GM23338 (cell line): ENCODE measurements around the gene OR1S2. TPM values are rescaled to one million over a fixed set of nuclear protein-coding genes. Genes with fewer than 3 reads are reported as not detected.

Source experiments
- ATAC-seq: fragments of 200-7000 bp; cut with Tn5 transposase; 3 replicates; pipeline ENCODE4 v1.9.1; 2020
- DNase-seq: peaks from one replicate; pipeline ENCODE4 v3.0.0-alpha.2; 2015; ENCODE audit warnings: low spot score
- H2AFZ ChIP-seq: fragments of 200-600 bp; sonication (generic); 2 replicates; pipeline ENCODE4 v1.8.0; 2016; ENCODE audit warnings: antibody characterized with exemption, mild to moderate bottlenecking, moderate library complexity
- H3F3A ChIP-seq: fragments of 200-600 bp; sonication (generic); replicated peaks from 2 replicates; pipeline ENCODE4 v1.8.0; 2017; ENCODE audit warnings: antibody characterized with exemption, mixed run types, low read depth
- H3K27ac ChIP-seq: fragments of 200-600 bp; sonication (generic); 2 replicates; pipeline ENCODE4 v1.6.1; 2016; ENCODE audit warnings: low read depth
- H3K27me3 ChIP-seq: fragments of 200-600 bp; sonication (generic); 2 replicates; pipeline ENCODE4 v1.8.0; 2016; ENCODE audit warnings: mild to moderate bottlenecking, mixed run types, moderate library complexity; ENCODE audit not compliant: insufficient read depth
- H3K36me3 ChIP-seq: fragments of 200-600 bp; sonication (generic); 2 replicates; pipeline ENCODE4 v1.8.0; 2016; ENCODE audit warnings: mild to moderate bottlenecking; ENCODE audit not compliant: insufficient read depth
- H3K4me1 ChIP-seq: fragments of 200-600 bp; sonication (generic); 2 replicates; pipeline ENCODE4 v1.8.0; 2016; ENCODE audit warnings: mild to moderate bottlenecking, moderate library complexity; ENCODE audit not compliant: insufficient read depth
- H3K4me2 ChIP-seq: fragments of 200-600 bp; sonication (generic); 2 replicates; pipeline ENCODE4 v1.7.1; 2017; ENCODE audit warnings: mixed run types
- H3K4me3 ChIP-seq: fragments of 200-600 bp; sonication (generic); 2 replicates; pipeline ENCODE4 v1.6.1; 2016; ENCODE audit warnings: mixed run types
- H3K79me2 ChIP-seq: fragments of 200-600 bp; sonication (generic); replicated peaks from 2 replicates; pipeline ENCODE4 v1.8.0; 2017; ENCODE audit warnings: mild to moderate bottlenecking; ENCODE audit not compliant: insufficient read depth
- H3K9me2 ChIP-seq: fragments of 200-600 bp; sonication (generic); 2 replicates; pipeline ENCODE4 v1.8.0; 2017; ENCODE audit not compliant: insufficient read depth
- H4K20me1 ChIP-seq: fragments of 200-600 bp; sonication (generic); replicated peaks from 2 replicates; pipeline ENCODE4 v1.8.0; 2017; ENCODE audit warnings: mild to moderate bottlenecking; ENCODE audit not compliant: insufficient read depth
- H3K27ac Mint-ChIP-seq: 2 replicates; pipeline ENCODE4 v1.8.0; 2020; ENCODE audit warnings: inconsistent platforms, mild to moderate bottlenecking, moderate library complexity, mixed read lengths
- H3K27me3 Mint-ChIP-seq: 3 replicates; pipeline ENCODE4 v1.8.0; 2022; ENCODE audit warnings: low read depth, mild to moderate bottlenecking, moderate library complexity, mixed read lengths, inconsistent platforms; ENCODE audit not compliant: insufficient read depth, poor library complexity
- H3K36me3 Mint-ChIP-seq: 3 replicates; pipeline ENCODE4 v1.8.0; 2021; ENCODE audit warnings: low read depth, mild to moderate bottlenecking, inconsistent platforms, moderate library complexity, mixed read lengths
- H3K4me1 Mint-ChIP-seq: 3 replicates; pipeline ENCODE4 v1.8.0; 2020; ENCODE audit warnings: mild to moderate bottlenecking, inconsistent platforms, mixed read lengths
- H3K4me3 Mint-ChIP-seq: 3 replicates; pipeline ENCODE4 v1.8.0; 2021; ENCODE audit warnings: moderate library complexity, mild to moderate bottlenecking, inconsistent platforms, mixed read lengths
- H3K9me3 Mint-ChIP-seq: 3 replicates; pipeline ENCODE4 v1.8.0; 2020; ENCODE audit warnings: moderate library complexity, mild to moderate bottlenecking, inconsistent platforms, mixed read lengths
- CREB1 ChIP-seq: fragments of 250-450 bp; sonication (Bioruptor Pico); IDR thresholded peaks from 2 replicates; pipeline ENCODE4 v1.5.0; 2020; ENCODE audit warnings: low read depth, mild to moderate bottlenecking, moderate library complexity
- CTCF ChIP-seq, 2 experiments: fragments of 200-600 bp in 1 of 2; sonication (generic) in 1 of 2; conservative IDR thresholded peaks; 2 replicates each; pipeline versions ENCODE4 v1.5.1 to v1.6.1; 2016 to 2017; ENCODE audit warnings: antibody characterized with exemption in 2 of 2, low read depth in 2 of 2, mild to moderate bottlenecking in 2 of 2, moderate library complexity in 1 of 2
- ETS1 ChIP-seq: IDR thresholded peaks from 2 replicates; pipeline ENCODE4 v1.6.1; 2016; ENCODE audit warnings: antibody characterized with exemption
- EZH2 ChIP-seq: fragments of 200-600 bp; sonication (generic); IDR thresholded peaks from one replicate; pipeline ENCODE4 v1.8.0; 2017; ENCODE audit warnings: antibody characterized with exemption, mild to moderate bottlenecking, low read depth; ENCODE audit not compliant: unreplicated experiment
- EZH2phosphoT487 ChIP-seq: fragments of 200-600 bp; sonication (generic); IDR thresholded peaks from one replicate; pipeline ENCODE4 v1.8.1; 2018; ENCODE audit warnings: antibody characterized with exemption; ENCODE audit not compliant: unreplicated experiment
- JUNB ChIP-seq: IDR thresholded peaks from one replicate; pipeline ENCODE4 v1.6.1; 2016; ENCODE audit warnings: antibody characterized with exemption; ENCODE audit not compliant: unreplicated experiment
- NANOG ChIP-seq: IDR thresholded peaks from 2 replicates; pipeline ENCODE4 v1.6.1; 2016; ENCODE audit warnings: antibody characterized with exemption, borderline replicate concordance
- POLR2AphosphoS5 ChIP-seq: IDR thresholded peaks from 2 replicates; pipeline ENCODE4 v1.6.1; 2016; ENCODE audit warnings: antibody characterized with exemption, low read depth
- REST ChIP-seq: IDR thresholded peaks from one replicate; pipeline ENCODE4 v1.6.1; 2018; ENCODE audit warnings: antibody characterized with exemption; ENCODE audit not compliant: unreplicated experiment
- STAT1 ChIP-seq: IDR thresholded peaks from one replicate; pipeline ENCODE4 v1.6.1; 2016; ENCODE audit warnings: antibody characterized with exemption; ENCODE audit not compliant: unreplicated experiment
- ZNF114 ChIP-seq: fragments of 250-450 bp; sonication (Bioruptor Pico); IDR thresholded peaks from 2 replicates; pipeline ENCODE4 v1.5.0; 2020; ENCODE audit warnings: mild to moderate bottlenecking, moderate library complexity
- ZNF331 ChIP-seq: fragments of 250-450 bp; sonication (Bioruptor Pico); IDR thresholded peaks from 2 replicates; pipeline ENCODE4 v1.5.0; 2020; ENCODE audit warnings: low read depth, mild to moderate bottlenecking, moderate library complexity
- ZNF462 ChIP-seq: fragments of 250-450 bp; sonication (Bioruptor Pico); IDR thresholded peaks from 2 replicates; pipeline ENCODE4 v1.5.0; 2020; ENCODE audit warnings: mild to moderate bottlenecking, moderate library complexity
- polyA plus RNA-seq: library from polyadenylated mRNA; unstranded; fragments of >200 nt; fragmentation: Nextera tagmentation; extraction: Ambion mirVana; gene quantifications from 2 replicates; pipeline ENCODE4 v1.2.1, GENCODE V29; 2016
- total RNA-seq: library from RNA; depleted of rRNA; stranded (reverse); fragments of >200 nt; shearing (Covaris generic); gene quantifications from 2 replicates; pipeline ENCODE4 v1.2.3, GENCODE V29; 2014

Gene OR1S2
- total and polyA plus RNA-seq, 2 experiments from 2014 or later = not detected

- no peaks in the 10 kb centered on the region for H3K27me3 Mint-ChIP-seq
- ATAC-seq = no peak
These were observed 11.7 kb downstream of the OR1S2 start for GRCh38 chr11:58192229-58192628.

More at GRCh38 chr11:58192229-58192628, 11.7 kb downstream of the OR1S2 start:
- Mint-ChIP-seq H3K4me1 (no peaks in the 10 kb centered on the region), H3K27ac (no peak overlapping the region), H3K4me3 (no peak overlapping the region), H3K36me3 (no peaks in the 10 kb centered on the region), H3K9me3 (peaks cover 7% of the 10 kb centered on the region; the same call in 2 of the 3 replicates)
- DNase-seq = no peak
- Histone ChIP-seq H3K27me3 (no peaks in the 10 kb centered on the region), H4K20me1 (no peaks in the 10 kb centered on the region), H3K9me2 (peaks cover 16% of the 10 kb centered on the region), H3K4me2 (no peak overlapping the region), H3F3A (no peaks in the 10 kb centered on the region), H2AFZ (no peak overlapping the region), H3K27ac (no peak overlapping the region), H3K36me3 (no peaks in the 10 kb centered on the region), H3K4me3 (no peak overlapping the region), H3K4me1 (no peaks in the 10 kb centered on the region), H3K79me2 (no peaks in the 10 kb centered on the region)
- TF ChIP-seq CTCF (conservative IDR thresholded peaks at IDR 0.05; ENCODE audit: low read depth in 2 of 2) = no peak
- TF ChIP-seq ZNF331 (CRISPR knock-in tag) = no peak
- TF ChIP-seq ZNF462 (CRISPR knock-in tag) = no peak
- TF ChIP-seq ETS1 = no peak
- no peak for TF ChIP-seq EZH2phosphoT487
- TF ChIP-seq REST = no peak
- TF ChIP-seq NANOG = no peak
- no peak for TF ChIP-seq POLR2AphosphoS5
- TF ChIP-seq CREB1 (CRISPR knock-in tag) = no peak
- TF ChIP-seq JUNB = no peak
- no peak for TF ChIP-seq STAT1
- no peak for TF ChIP-seq ZNF114 (CRISPR knock-in tag)
- TF ChIP-seq EZH2 = no peak
